ENCODE results near the gene TOX4.

DNA sequence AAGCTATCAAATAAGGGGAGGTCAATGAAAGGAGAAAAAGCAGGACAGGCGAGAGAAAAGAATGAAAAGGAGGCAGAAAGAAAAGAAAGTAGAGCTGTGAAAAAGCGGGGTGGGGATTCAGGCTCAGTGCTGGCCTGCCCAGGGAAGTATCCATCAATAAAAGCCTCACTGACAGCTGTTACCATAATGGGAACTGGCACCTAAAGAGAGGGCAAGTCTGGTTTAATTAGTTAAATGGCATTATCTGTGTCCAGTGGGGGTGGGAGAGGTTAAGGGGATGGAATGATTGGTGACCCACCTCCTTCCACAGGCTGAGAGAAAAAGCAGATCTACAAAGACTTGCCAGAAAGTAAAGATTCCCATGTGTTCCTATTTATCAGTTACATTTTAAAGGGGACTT lies 41.7 kb downstream of the TOX4 start:
- TF ChIP-seq, protein P1, sequence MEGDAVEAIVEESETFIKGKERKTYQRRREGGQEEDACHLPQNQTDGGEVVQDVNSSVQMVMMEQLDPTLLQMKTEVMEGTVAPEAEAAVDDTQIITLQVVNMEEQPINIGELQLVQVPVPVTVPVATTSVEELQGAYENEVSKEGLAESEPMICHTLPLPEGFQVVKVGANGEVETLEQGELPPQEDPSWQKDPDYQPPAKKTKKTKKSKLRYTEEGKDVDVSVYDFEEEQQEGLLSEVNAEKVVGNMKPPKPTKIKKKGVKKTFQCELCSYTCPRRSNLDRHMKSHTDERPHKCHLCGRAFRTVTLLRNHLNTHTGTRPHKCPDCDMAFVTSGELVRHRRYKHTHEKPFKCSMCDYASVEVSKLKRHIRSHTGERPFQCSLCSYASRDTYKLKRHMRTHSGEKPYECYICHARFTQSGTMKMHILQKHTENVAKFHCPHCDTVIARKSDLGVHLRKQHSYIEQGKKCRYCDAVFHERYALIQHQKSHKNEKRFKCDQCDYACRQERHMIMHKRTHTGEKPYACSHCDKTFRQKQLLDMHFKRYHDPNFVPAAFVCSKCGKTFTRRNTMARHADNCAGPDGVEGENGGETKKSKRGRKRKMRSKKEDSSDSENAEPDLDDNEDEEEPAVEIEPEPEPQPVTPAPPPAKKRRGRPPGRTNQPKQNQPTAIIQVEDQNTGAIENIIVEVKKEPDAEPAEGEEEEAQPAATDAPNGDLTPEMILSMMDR (IDR thresholded peaks at IDR 0.05) = no peak
- TF ChIP-seq POLR2A (IDR thresholded peaks at IDR 0.05) = no peak
